ENCODE results near the gene FAM180A.

The FAM180A gene

DNA sequence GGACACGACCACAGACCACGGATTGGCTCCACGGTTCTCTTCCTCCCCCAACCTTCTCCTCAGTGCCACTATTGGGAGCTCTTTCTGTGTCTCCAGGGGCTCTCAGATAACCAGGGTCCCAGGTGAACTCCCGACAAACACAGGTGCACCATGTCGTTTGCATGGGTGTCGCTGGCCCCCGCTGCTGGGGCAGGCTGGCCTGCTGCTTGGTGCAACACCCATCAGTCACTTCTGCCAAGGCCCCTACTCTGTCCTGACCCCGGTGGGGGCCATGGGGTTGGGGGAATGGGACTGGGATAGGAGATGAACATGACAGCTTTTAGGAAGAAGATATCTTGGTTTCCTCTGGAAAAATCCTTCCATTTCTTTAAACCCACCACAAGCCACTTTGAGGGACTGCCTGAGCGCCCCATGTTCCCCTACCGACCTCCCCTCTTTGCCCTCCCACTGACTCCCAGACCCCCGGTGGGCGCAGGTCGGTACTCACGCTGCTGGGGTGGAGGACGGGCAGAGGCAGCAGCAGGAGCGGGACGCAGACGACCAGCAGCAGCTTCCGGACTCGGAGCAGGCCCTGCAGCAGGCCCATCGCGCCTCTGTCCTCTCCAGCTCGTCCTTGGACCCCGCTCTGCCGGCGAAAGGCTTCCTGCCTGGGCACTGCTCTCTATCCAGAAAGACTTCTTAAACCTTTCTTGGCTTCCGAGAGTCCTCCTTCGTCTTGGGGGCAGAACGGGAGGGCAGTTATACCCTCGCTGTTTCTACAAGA is 21.5 kb downstream of the FAM180A start:
- no peak overlapping the region for H3K4me3 ChIP-seq (ENCODE audit: control insufficient read depth, low read depth, low read length)
- DNase-seq (ENCODE audit: low read depth), result no peak
- TF ChIP-seq, protein P1, sequence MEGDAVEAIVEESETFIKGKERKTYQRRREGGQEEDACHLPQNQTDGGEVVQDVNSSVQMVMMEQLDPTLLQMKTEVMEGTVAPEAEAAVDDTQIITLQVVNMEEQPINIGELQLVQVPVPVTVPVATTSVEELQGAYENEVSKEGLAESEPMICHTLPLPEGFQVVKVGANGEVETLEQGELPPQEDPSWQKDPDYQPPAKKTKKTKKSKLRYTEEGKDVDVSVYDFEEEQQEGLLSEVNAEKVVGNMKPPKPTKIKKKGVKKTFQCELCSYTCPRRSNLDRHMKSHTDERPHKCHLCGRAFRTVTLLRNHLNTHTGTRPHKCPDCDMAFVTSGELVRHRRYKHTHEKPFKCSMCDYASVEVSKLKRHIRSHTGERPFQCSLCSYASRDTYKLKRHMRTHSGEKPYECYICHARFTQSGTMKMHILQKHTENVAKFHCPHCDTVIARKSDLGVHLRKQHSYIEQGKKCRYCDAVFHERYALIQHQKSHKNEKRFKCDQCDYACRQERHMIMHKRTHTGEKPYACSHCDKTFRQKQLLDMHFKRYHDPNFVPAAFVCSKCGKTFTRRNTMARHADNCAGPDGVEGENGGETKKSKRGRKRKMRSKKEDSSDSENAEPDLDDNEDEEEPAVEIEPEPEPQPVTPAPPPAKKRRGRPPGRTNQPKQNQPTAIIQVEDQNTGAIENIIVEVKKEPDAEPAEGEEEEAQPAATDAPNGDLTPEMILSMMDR (IDR thresholded peaks at IDR 0.05; ENCODE audit: control insufficient read depth, insufficient read depth, low read depth, low read length, missing control alignments), result no peak

DNA sequence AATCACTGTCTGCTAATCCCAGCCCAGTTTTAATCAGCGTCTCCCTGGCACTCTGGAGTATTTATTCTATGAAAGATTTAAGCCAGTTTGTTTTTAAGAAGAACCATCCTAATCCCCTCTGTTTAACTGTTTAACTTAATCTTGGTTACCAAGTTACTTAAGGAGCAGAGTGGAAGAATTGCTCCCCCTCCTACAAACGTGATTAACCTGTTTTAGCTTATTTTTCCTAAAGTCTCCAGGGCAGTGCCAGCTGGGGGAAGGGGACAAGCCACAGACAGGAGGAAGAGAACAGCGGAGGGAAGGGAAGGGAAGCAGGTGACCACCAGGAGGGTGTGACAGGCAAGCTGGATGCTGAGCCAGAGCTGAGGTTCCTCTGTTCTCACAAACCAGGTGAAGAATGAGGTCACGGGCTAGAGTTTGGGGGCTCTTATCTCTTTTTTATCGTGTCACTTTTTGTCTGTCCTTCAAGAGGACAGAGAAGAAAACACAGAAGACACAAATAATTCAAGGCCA is 22.3 kb downstream of the FAM180A start:
- DNase-seq (ENCODE audit: low read depth), result no peak
- TF ChIP-seq, protein P1 (IDR thresholded peaks at IDR 0.05; ENCODE audit: control insufficient read depth, insufficient read depth, low read depth, low read length, missing control alignments), result no peak
- no peak overlapping the region for H3K4me3 ChIP-seq (ENCODE audit: control insufficient read depth, low read depth, low read length)

DNA sequence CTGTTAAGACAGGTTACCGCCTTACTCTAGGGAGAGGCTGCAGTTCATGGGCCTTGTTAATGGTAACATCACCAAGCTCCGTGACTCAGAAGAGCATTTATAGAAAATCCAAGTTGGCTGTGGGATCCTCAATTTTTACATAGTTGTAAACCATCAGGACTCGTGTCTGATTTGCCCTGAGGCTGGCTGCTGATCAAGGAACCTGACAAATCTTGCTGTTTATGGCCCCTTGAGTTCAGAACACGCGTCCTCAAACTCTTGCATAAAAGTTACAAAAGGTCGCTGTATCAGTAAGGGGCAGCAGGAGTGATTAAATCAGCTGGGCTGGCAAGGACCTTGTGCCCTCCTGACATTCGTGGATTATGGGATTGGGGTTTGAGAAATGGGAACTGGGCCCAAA is 25.2 kb downstream of the FAM180A start:
- TF ChIP-seq, protein P1 (IDR thresholded peaks at IDR 0.05; ENCODE audit: control insufficient read depth, insufficient read depth, low read depth, low read length, missing control alignments), result no peak
- no peak for DNase-seq (ENCODE audit: low read depth)
- H3K4me3 ChIP-seq (ENCODE audit: control insufficient read depth, low read depth, low read length), result no peak overlapping the region

DNA sequence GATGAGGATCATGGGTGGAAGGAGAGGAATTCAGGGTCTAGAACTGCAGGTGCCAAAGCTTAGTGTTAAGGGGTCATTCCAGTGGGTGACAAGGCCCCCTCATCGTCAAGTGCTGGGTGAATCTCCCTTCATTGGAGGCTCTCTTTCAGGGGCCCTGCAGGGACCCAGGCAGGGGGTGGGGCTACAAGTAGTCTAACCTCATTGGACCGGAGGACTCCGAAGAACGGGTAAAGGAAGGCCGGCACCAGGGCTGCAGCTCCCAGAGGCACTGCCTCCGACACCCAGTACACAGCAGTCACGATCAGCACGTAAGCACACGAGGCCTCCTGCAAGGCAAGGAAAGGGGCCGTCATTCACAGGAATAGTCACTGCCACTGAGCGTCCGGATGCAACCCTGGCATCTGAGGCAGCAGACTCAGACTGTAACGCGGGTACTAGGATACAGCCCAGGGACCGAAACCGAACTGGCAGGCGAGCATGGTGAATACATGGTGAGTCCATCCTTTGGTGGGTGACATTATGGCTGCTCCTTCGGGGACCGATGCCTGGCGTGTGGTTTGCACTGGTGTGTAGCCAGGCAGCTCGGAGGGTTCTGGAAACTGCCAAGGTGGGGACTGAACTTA is 27.3 kb downstream of the FAM180A start:
- TF ChIP-seq, protein P1 (IDR thresholded peaks at IDR 0.05; ENCODE audit: control insufficient read depth, insufficient read depth, low read depth, low read length, missing control alignments), result no peak
- no peak overlapping the region for H3K4me3 ChIP-seq (ENCODE audit: control insufficient read depth, low read depth, low read length)
- no peak for DNase-seq (ENCODE audit: low read depth)

DNA sequence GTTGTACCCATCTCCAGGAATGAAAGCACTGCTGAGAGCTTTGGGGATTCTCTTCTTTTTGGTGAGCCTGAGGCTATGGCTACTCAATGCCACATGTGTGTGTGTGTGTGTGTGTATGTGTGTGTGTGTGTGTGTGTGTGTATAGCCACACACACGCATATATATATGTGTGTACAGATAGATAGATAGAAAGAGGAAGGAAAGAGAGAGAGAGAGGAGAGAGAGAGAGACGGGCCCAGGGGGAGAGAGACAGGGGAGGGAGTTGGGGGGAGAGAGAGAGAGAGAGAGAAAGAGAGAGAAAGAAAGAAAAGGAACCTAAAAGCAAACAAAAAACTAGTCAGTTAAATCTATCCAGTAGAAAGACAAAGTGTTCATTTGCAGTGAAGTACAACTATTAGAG is 28.9 kb downstream of the FAM180A start:
- TF ChIP-seq, protein P1 (IDR thresholded peaks at IDR 0.05; ENCODE audit: control insufficient read depth, insufficient read depth, low read depth, low read length, missing control alignments), result no peak
- no peak for DNase-seq (ENCODE audit: low read depth)
- H3K4me3 ChIP-seq (ENCODE audit: control insufficient read depth, low read depth, low read length), result no peak overlapping the region

DNA sequence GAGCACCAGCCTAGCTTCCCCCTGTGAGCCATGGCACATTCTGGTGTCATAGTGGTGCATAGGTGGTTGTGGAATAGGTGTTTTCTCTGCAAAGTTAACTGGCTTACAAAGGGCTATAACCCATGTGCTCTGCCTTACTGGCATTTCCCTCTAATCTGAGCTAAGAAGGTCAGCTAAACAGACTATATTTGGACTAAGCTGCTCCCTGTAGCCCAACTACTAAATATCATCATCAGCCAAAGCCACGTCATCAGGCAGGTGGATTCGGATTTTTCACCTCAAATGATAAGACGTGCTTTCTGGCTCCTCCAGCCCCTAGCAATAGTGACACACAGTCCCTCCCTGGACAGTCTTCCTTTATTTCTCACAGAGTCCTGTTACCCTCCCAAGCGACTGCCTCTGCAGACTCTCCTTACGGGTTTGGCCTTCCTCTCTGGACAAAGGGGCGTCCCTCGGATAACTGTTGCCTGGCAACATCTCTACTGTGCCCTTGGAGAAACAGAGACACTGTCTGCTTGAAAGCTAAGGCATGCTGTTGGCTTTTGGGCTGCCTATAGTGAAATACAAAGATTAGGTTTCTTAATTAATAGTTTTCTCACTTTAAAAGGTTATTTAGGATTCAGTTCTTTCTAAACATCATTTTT is 29.7 kb downstream of the FAM180A start:
- no peak for DNase-seq (ENCODE audit: low read depth)
- H3K4me3 ChIP-seq (ENCODE audit: control insufficient read depth, low read depth, low read length), result no peak overlapping the region
- TF ChIP-seq, protein P1 (IDR thresholded peaks at IDR 0.05; ENCODE audit: control insufficient read depth, insufficient read depth, low read depth, low read length, missing control alignments), result no peak
